ENCODE measurements around the gene FCSK.

FCSK gene

DNA sequence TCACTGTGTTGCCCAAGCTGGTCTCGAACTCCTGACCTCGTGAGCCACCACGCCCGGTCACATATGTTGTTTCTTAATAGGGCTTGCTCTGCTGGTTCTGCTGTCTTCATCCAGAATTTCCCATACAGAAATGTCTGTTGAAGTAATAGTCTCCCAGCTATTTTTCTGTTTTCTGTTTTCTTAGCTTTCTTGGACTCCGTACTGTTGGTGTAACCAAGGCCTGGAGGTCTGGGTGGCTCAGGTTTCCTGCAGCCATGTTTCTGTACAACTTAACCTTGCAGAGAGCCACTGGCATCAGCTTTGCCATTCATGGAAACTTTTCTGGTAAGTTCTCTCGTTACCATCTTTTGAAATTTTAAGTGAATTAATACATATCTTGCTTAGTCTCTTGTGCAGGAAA, 72.0 kb downstream of the FCSK start:
- Histone ChIP-seq H3K36me3 (ENCODE audit: control insufficient read depth, low read length) (peaks cover 82% of the 10 kb centered on the region), H3K4me2 (ENCODE audit: low read length) (peak overlapping the region; percentile 94), H3K4me3 (ENCODE audit: low read length) (peak overlapping the region; percentile 78), H4K20me1 (ENCODE audit: control insufficient read depth, insufficient read depth, low read depth, low read length) (peaks cover 38% of the 10 kb centered on the region), H3K4me1 (ENCODE audit: control insufficient read depth, low read length) (peaks cover 47% of the 10 kb centered on the region), H3K27ac (ENCODE audit: low read depth, low read length) (no peak overlapping the region), H3F3A (ENCODE audit: control insufficient read depth, insufficient read depth) (peaks cover 29% of the 10 kb centered on the region), H3K9me2 (replicated peaks; ENCODE audit: control insufficient read depth, low read length) (no peaks in the 10 kb centered on the region), H3K27me3 (ENCODE audit: control insufficient read depth, low read length) (no peaks in the 10 kb centered on the region), H3K9me3 (ENCODE audit: control insufficient read depth, insufficient read depth, low read length) (no peaks in the 10 kb centered on the region), H3K79me2 (ENCODE audit: control insufficient read depth, low read length) (peaks cover 97% of the 10 kb centered on the region)
- TF ChIP-seq EZH2phosphoT487 (IDR thresholded peaks at IDR 0.05; ENCODE audit: borderline replicate concordance, low read length), result no peak
- TF ChIP-seq, protein P1, sequence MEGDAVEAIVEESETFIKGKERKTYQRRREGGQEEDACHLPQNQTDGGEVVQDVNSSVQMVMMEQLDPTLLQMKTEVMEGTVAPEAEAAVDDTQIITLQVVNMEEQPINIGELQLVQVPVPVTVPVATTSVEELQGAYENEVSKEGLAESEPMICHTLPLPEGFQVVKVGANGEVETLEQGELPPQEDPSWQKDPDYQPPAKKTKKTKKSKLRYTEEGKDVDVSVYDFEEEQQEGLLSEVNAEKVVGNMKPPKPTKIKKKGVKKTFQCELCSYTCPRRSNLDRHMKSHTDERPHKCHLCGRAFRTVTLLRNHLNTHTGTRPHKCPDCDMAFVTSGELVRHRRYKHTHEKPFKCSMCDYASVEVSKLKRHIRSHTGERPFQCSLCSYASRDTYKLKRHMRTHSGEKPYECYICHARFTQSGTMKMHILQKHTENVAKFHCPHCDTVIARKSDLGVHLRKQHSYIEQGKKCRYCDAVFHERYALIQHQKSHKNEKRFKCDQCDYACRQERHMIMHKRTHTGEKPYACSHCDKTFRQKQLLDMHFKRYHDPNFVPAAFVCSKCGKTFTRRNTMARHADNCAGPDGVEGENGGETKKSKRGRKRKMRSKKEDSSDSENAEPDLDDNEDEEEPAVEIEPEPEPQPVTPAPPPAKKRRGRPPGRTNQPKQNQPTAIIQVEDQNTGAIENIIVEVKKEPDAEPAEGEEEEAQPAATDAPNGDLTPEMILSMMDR (IDR thresholded peaks at IDR 0.05; ENCODE audit: low read depth, low read length, poor library complexity, severe bottlenecking), result no peak

DNA sequence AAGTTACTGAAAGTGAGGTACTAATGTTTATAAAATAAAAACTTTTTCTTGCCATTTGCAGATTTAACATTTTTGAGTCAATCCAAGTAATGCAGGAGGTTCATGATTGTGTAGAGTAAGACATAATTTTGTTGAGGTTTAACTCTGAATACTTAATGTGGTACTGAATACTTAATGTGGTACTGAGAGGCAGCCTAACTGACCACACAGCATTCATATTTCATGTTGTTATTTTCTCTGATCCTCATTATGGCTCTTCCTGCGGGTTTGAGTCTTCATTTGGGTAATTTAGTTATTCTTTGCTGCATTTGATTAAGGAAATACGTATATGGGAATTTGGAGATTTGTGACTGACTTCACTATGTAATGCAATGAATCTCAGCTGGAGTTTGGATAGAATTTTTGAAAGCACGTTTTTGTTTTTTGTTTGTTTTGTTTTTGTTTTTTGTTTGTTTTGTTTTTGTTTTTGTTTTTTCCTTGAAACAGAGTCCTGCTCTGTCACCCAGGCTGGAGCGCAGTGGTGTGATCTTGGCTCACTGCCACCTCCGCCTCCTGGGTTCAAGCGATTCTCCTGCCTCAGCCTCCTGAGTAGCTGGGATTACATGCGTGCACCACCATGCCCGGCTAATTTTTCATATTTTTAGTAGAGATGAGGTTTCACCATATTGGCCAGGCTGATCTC, 73.1 kb downstream of the FCSK start:
- Histone ChIP-seq H4K20me1 (ENCODE audit: control insufficient read depth, insufficient read depth, low read depth, low read length) (peaks cover 44% of the 10 kb centered on the region), H3K4me1 (ENCODE audit: control insufficient read depth, low read length) (peaks cover 37% of the 10 kb centered on the region), H3F3A (ENCODE audit: control insufficient read depth, insufficient read depth) (peaks cover 26% of the 10 kb centered on the region), H3K27me3 (ENCODE audit: control insufficient read depth, low read length) (no peaks in the 10 kb centered on the region), H3K36me3 (ENCODE audit: control insufficient read depth, low read length) (peaks cover 93% of the 10 kb centered on the region), H3K27ac (ENCODE audit: low read depth, low read length) (no peak overlapping the region), H3K9me2 (replicated peaks; ENCODE audit: control insufficient read depth, low read length) (no peaks in the 10 kb centered on the region), H3K9me3 (ENCODE audit: control insufficient read depth, insufficient read depth, low read length) (no peaks in the 10 kb centered on the region), H3K4me3 (ENCODE audit: low read length) (peak overlapping the region; percentile 78), H3K79me2 (ENCODE audit: control insufficient read depth, low read length) (peaks cover 97% of the 10 kb centered on the region), H3K4me2 (ENCODE audit: low read length) (peak overlapping the region; percentile 94)
- TF ChIP-seq EZH2phosphoT487 (IDR thresholded peaks at IDR 0.05; ENCODE audit: borderline replicate concordance, low read length), result no peak
- TF ChIP-seq, protein P1 (IDR thresholded peaks at IDR 0.05; ENCODE audit: low read depth, low read length, poor library complexity, severe bottlenecking), result no peak

DNA sequence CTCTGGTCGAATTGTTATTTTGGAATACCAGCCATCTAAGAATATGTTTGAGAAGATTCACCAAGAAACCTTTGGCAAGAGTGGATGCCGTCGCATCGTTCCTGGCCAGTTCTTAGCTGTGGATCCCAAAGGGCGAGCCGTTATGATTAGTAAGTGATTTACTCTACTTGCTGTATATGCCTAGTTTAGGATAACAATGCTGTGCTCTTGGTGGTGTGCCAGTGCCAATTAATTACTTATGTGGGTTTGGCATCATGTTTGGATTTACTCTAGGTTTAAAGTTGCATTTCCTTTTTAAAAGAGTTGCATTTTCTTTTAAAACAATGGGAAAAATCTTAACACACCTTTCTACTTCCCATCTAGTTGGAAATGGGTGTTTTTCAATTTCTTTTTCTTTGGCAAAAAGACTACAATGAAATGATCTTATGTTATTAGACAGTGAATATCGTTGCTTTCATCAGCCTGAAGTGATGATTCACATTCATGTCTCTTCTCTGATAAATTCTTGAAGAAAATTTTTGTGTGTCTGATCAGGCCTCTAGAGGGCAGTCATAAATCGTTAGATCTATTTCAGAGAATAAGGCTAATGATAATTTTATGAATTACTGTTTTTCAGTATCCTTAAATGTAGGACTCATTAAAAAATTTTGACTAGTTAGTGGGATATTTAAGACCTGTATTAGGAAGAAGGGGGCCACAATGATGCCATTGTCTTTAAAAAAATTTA, 74.8 kb downstream of the FCSK start:
- peaks cover 54% of the 10 kb centered on the region for H4K20me1 ChIP-seq (ENCODE audit: control insufficient read depth, insufficient read depth, low read depth, low read length)
- peak overlapping the region; percentile 2; the same call in 1 of the 2 replicates for H3K4me3 ChIP-seq (ENCODE audit: low read length)
- no peaks in the 10 kb centered on the region for H3K9me3 ChIP-seq (ENCODE audit: control insufficient read depth, insufficient read depth, low read length)
- TF ChIP-seq, protein P1 (IDR thresholded peaks at IDR 0.05; ENCODE audit: low read depth, low read length, poor library complexity, severe bottlenecking), result peak; percentile 73
- TF ChIP-seq EZH2phosphoT487 (IDR thresholded peaks at IDR 0.05; ENCODE audit: borderline replicate concordance, low read length), result no peak
- H3K27me3 ChIP-seq (ENCODE audit: control insufficient read depth, low read length), result no peaks in the 10 kb centered on the region
- peaks cover 36% of the 10 kb centered on the region for H3K4me1 ChIP-seq (ENCODE audit: control insufficient read depth, low read length)
- no peaks in the 10 kb centered on the region for H3K9me2 ChIP-seq (replicated peaks; ENCODE audit: control insufficient read depth, low read length)
- H3K4me2 ChIP-seq (ENCODE audit: low read length), result peak overlapping the region; percentile 35
- peaks cover 100% of the 10 kb centered on the region for H3K36me3 ChIP-seq (ENCODE audit: control insufficient read depth, low read length)
- H3K79me2 ChIP-seq (ENCODE audit: control insufficient read depth, low read length), result peaks cover 100% of the 10 kb centered on the region
- H3F3A ChIP-seq (ENCODE audit: control insufficient read depth, insufficient read depth), result peaks cover 32% of the 10 kb centered on the region
- no peak overlapping the region for H3K27ac ChIP-seq (ENCODE audit: low read depth, low read length)
